GM21381 (cell line): ENCODE results near the gene AP5Z1.
"Not testable (repeated sequence)": the region's sequence is repeated elsewhere in the genome, so short reads cannot be mapped to it uniquely, and the experiment has no call there.

Experiments used
- ATAC-seq: cut with Tn5 transposase; IDR thresholded peaks from one replicate; pipeline ENCODE4 v1.9.1; 2021; ENCODE audit warnings: mild to moderate bottlenecking, moderate library complexity; ENCODE audit not compliant: unreplicated experiment

The AP5Z1 gene

DNA sequence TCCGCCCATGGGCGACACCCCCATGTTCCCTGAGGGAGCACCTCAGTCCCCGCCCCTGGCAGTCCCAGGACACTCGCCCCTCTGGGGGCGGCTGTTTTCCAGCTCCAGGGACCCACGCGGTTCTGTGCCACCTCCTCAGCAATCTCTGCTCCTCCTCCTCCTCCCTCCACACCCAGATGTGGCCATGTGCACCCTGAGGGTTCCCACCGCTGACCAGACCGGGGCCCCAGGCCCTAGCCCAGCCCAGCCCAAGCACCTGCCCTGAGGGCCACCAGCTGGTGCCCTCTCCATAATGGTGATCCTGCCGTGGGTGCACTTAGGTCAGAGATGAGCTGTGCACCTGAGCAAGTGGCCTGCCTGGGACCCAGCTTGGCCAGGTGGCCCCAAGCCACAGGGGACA, 25.1 kb downstream of the AP5Z1 start:
- ATAC-seq: no peak

DNA sequence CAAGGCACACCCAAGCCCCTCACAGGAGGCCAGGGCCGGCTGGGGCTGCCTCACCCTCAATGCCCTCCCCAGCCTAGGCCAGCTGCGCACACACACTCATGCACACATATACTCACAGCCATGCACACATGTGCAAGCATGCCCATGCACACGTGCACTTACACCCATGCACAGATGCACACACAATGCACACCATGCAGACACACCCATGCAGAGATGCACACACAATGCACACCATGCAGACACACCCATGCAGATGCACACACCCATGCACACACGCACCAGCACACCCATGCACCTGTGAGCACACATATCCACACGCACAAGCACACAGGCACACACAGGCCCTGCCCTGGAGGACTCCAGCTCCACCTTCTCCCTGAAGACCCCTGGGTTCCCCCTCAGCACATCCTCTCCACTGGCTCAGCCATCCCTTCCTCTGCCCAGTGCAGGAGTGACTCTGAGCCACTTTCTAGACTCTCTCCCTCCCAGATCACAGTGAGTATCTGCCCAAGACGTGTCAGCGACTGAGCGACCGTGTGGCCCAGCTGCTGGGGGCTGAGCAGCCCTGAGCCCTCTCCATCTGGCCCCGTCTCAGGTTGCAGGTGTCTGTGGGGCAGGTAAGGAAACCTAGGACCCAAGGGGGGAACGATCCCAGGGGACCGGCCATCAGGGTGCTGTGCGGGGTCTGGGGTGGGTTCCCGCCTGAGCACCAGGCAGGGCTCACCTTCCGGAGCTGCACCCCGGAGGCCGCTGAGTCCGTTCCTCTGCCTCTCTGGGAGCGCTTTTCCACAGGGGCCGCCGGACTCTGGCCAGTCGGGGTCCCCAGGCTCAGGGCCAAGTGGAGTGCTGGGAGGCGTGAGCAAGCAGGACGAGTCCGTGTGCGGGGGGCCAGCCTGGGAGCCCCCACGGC, 25.8 kb downstream of the AP5Z1 start:
- ATAC-seq: no peak

DNA sequence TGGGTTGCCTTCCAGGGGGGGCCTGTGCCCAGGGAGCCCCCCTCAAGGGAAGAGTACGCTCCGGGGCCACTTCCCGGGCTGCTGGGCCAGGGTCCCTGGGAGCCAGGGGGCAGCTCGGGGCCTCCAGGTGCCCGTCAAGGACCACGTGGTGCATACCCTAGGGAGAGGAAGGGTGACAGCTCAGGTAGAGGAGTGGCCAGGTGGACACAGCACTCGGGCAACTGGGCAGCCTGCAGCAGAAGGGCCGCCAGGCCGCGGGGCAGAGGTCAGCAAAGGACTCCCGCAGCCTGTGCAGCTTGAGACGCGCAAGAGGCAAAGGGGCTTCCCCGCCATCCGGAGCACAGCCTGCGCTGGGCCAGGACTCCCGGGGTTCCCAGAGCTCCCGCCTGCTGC, 26.4 kb downstream of the AP5Z1 start:
- no peak for ATAC-seq

DNA sequence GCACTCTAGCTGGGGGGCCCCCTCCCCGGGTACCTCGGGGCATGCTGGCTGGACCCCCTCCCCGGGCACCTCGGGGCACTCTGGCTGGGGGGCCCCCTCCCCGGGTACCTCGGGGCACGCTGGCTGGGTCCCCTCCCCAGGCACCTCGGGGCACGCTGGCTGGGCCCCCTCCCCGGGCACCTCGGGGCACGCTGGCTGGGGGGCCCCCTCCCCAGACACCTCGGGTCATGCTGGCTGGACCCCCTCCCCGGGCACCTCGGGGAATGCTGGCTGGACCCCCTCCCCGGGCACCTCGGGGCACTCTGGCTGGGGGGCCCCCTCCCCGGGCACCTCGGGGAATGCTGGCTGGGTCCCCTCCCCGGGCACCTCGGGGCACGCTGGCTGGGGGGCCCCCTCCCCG, 27.2 kb downstream of the AP5Z1 start:
- not testable (repeated sequence) for ATAC-seq

DNA sequence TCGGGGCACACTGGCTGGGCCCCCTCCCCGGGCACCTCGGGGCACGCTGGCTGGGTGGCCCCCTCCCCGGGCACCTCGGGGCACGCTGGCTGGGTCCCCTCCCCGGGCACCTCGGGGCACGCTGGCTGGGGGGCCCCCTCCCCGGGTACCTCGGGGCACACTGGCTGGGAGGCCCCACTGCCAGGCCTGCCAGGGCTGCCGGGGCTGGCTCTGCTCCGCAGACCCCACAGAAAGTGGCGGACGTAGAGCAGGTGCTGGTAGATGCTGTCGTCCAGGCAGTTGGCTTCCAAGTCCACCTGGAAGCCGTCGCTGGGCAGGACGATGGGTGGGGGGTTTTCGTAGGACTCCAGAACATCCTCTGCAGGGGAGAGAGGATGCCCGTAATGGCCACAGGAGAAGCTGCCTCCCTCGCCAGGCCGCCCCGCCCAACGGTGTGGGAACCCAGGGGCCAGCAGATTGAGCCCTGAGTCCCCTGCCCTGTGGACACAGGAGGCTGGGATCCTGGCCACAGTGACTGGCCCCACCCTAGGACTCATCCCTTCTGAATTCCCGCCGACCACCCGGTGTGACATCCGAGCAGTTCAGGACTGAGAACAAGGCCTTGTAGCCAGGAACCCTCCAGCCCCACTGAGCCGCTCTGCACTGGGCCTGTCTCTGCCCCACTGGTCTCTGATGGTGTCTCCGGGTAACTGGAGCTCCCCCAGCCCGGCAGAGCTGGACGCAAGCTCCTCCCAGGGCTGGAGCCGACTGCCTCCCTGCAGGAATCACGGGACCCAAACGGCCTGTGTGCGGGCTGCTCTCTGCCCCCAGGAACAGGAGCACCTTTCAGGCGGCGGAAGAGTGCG, 28.2 kb downstream of the AP5Z1 start:
- no peak for ATAC-seq

DNA sequence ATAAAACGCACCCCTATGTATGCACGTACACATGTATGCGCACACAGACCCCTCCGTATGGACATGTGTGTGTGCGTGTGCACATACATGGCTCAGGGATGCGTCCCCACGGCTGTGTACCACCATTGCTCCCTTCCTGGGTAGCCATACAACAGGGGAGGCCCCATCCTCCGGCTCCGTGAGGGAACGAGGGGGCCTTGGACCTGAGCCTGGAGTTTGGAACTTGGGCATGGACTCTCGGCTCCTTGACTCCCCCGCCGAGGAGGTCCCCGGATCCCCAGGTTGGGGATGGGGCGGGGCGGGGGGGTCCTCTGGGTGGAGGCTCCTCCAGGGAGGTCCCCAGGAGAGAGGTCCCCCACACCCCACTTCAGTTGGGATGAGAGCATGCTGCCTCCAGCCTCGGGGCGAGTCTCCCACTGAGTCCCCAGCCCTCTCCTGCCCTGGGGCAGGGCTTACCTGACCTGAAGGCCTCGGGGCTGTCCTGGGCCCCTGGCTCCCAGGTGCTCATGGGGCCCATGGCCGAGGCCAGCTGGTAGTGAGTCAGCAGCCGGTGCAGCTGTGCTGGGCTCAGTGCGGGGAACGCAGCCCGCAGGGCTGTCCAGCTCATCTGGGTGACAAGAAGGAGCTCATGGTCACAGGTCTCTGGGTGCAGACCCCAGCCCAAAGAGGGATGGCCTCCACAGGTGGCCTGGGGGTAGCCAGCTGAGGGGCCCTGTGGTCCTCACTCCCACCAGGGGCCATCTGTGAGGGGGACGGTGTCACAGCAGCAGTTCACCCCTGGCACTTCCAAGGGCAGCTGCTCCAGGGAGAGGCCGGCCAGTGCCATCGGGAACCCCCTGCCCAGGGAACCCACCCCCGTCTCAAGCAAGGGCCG, 29.9 kb downstream of the AP5Z1 start:
- ATAC-seq: no peak

DNA sequence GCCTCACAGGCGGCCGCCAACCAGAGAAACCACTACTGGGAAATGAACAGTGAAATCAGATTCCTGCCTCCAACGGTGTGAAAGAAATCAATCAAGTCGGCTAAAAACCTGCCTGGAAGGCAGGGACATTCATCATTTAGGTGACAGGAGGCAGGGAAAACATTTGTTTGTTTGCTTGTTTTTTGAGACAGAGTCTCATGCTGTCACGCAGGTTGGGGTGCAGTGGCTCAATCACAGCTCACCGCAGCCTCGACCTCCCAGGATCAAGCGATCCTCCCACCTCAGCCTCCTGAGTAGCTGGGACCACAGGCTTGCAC, 30.5 kb downstream of the AP5Z1 start:
- ATAC-seq: no peak

DNA sequence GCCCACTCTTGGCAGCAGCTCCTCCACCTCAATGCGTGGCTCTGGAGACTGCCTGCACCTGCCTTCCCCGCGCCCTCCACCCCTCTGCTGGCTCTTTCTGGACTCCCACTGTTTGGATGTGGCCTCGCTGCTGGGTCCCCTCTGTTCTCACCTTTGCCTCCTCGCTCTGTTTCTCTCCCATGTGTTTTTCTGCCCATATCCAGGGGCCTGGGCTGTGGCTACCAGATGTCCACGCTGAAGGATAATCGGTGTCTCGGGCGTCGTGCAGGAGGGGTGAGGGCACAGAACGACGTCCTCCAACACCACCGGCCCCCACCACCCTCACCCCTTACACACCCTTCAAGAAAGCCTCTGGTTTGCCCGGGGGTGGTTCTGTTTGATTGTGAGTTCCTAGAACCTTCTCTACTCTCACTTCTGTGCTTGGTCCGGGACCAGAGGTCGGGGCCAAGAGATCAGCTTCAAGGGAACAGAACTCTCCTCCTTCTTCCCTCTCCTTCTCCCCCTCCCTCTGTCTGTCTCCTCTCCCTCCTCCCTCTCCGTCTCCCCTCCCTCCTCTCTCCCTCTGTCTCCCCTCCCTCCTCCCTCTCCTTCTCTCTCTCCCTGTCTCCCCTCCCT, 31.7 kb downstream of the AP5Z1 start:
- ATAC-seq: no peak

DNA sequence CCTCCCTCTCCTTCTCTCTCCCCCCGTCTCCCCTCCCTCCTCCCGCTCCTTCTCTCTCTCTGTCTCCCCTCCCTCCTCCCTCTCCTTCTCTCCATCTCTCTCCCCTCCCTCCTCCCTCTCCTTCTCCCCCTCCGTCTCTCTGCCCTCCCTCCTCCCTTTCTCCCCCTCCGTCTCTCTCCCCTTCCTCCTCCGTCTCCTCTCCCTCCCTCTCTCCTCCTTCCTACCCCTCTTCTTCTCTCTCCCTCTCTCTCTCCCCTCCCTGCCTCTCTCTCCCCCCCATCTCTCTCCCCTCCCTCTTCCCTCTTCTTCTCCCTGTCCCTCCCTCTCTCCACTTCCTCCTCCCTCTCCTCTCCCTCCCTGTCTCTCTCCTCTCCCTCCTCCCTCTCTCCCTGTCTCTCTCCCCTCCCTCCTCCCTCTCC, 32.2 kb downstream of the AP5Z1 start:
- ATAC-seq: no peak

DNA sequence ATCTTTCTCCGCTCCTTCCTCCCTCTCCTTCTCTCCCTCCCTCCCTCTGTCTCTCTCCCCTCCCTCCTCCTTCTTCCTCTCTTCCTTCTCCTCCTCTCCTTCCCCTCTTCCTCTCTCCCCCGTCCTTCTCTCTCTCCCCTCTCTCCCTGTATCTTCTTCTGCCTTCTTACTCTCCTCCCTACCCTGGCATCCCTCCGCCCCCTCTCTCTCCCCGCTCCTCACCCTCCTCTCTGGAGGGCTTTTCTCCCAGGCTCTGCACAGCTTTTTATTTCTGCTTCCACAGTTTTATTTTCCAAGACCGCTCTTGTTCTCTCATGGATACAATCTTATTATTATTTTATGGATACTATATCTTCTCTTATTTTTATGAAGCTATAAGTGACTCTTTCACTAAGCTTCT, 32.6 kb downstream of the AP5Z1 start:
- no peak for ATAC-seq

DNA sequence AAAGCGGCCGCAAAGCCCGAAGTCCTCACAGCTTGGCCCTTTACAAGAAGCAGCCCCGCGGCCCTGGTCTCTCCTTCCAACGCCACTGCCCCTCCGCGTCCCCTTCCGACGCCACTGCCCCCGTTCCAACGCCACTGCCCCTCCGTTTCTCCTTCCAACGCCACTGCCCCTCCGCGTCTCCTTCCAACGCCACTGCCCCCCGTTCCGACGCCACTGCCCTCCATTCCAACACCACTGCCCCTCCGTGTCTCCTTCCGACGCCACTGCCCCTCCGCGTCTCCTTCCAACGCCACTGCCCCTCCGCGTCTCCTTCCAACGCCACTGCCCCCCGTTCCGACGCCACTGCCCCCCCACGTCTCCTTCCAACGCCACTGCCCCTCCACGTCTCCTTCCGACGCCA, 33.1 kb downstream of the AP5Z1 start:
- ATAC-seq: no peak

DNA sequence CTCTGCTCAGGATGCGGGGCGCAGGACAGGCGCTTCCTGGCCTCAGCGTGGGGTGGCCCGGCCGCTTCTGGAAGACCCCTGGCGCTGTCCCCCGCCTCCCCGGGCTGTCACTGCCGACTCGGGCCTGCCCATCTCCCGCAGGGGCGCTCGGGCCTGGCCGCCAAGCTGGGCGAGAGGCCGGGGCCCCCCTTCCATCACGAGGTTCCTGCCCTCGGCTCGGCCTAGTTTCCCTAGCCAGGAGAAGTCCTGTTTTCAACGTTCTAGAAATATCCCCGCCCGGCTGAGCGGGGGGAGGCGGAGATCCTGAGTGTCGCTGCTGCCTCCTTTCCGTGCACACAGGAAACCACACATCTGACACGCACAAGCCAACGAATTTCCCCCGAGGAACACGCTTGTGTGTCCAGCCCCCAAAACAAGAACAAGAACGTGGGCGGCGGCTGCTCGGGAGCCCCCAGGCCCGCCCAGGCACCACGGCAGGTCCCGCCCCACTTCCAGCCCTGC, 33.7 kb downstream of the AP5Z1 start:
- no peak for ATAC-seq

DNA sequence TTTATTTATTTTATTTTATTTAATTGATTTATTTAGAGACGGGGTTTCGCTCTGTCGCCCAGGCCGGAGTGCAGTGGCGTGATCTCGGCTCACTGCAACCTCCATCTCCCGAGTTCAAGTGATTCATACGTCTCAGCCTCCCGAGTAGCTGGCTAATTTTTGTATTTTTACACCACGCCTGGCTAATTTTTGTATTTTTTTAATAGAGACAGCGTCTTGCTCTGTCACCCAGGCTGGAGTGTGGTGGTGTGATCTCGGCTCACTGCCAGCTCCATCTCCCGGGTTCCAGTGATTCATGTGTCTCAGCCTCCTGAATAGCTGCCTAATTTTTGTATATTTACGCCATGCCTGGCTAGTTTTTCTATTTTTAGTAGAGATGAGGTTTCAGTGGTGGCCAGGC, 34.2 kb downstream of the AP5Z1 start:
- ATAC-seq: no peak

DNA sequence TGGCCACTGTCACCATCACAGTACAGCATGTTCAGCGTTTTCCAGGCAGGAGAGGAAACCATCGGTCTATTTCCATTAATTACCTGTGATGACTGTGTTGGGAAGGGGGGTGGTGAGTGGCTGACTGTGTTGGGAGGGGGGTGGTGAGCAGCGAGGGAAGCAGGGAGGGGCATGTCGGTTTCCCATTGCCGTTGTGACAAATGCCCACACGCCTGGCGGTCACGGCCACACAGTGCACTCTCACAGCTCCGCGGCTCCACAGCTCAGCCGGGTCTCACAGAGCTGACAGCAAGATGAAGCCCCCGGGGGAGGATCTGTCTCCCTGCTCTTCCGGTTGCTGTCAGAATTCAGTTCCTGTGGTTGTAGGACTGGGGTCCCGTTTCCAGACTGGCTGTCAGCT, 39.0 kb downstream of the AP5Z1 start:
- no peak for ATAC-seq

DNA sequence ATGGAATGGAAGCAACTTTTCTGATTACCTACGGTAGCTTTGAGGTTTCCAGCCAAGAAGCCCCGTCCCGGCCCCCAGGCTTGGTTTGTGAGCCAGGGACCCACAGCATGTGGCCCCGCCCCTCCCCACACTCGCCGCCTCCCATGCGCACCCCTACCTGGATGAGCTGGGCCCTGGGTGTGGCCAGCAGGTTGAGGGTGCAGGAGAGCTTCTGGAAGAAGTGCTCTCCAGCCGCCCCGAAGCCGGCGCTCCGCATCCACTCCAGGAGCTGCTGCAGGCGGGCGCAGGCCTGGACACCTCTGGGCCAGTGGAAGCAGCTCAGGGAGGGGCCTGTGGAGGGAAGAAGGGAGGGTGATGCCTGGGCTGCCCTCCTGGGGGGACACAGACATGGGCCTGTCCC, 39.7 kb downstream of the AP5Z1 start:
- ATAC-seq: no peak

DNA sequence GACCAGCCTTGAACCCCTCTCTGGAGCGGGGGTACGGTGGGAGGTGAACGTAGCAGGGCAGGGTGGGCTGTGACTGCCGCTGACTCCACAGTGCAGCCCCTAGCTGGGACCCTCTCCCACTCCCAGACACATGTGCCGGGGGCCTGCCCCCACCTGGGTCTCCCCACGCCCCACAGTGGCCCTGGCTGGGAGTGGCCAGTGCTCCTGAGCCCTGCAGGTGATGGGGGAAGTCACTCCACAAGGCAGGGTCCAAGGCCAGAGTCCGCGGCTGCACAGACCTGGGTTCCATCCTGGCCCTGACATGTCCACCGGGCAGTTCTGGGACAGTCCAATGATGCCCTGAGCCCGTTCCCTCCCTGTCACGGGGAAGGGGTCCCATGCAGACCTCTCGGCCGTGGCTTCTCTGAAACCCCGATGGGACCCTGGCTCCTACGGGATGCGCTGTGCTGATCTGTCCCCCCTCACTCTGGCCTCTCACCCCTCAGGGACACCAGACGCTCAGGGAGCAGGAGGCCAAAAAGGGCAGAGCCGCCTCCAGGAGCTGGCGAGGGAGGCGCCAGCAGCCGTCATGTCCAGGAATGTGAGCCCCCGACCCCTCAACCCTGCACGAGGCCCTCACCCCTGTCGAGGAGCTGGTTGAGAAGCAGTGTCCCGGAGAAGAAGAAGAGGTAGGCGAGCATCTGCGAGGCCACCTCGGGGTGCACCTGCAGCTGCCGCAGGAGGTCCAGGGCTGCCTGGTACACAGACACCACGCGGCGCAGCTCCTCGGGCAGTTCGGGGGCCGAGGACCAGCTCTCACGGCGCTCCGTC, 40.4 kb downstream of the AP5Z1 start:
- ATAC-seq: no peak

DNA sequence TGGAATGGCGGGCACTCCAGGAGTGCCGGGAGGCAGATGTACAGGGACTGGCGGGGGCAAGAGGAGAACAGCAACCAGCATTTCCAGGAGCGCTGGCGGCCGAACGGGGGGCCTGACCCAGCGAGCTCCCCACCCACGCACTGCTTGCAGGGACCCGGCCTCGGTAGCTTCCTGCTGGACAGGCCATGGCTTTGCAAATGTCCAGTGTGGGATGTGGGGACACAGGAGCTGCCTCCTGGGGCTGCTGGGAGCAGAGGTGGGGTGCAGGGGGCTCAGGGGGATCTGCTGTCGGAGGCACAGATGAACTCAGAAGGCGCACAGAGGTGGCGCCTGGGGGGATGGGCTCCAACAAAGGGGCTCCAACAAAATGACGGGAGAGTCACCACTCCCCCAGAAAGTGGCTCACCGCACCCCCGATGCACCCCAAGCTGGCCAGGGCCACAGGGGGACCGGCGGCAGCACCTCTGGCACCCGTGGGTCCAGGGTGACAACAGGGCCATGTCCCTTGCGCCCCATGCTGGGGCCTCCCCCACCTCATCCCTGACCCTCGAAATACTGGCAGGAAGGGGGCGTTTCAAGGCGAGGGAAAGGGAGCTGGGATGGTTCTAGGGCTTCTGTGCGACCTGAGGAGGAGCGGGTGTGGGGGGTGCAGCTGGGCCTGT, 41.1 kb downstream of the AP5Z1 start:
- no peak for ATAC-seq

DNA sequence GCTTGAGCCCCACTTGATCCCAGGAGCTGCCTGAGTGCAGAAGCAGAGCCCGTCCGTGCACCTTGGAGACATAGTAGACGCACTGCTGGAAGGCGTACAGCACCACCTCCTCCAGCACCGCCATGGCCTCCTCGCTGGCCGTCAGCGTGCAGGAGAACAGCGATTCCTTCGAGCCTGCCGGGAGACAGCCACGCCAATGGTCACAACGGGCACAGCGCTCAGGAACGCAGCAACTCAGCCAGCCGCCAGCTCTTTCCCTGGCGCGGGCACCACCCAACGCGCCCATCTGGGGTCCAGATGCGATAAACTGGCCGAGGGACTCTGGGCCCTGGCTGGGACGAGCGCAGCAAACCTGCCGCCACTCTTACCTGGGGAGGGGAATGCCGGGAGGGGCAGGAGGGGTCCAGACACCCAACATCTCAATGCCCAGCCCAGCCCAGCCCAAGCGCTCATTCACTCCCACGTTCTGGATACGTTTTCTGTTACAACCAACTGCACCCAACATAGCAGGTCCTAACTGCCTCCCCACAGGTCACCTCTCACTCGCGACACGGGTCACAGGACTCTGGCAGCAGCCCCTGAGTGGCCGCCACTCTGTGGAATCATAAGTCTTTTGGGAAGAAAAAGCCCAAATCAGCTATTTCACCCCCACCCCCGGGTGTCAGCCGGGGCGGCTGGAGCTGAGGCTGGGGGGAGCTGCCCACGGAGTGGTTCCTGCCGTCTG, 41.9 kb downstream of the AP5Z1 start:
- ATAC-seq: no peak
